ENCODE measurements around the gene PRR5.
"Not testable (repeated sequence)": the region's sequence is repeated elsewhere in the genome, so short reads cannot be mapped to it uniquely, and the experiment has no call there.

PRR5 gene

GRCh38 chr22:44676066-44676440, 26.0 kb upstream of the PRR5 start:
- not testable (repeated sequence) for DNase-seq

GRCh38 chr22:44676441-44677352, 25.3 kb upstream of the PRR5 start:
- DNase-seq, result peak; percentile 98

DNA sequence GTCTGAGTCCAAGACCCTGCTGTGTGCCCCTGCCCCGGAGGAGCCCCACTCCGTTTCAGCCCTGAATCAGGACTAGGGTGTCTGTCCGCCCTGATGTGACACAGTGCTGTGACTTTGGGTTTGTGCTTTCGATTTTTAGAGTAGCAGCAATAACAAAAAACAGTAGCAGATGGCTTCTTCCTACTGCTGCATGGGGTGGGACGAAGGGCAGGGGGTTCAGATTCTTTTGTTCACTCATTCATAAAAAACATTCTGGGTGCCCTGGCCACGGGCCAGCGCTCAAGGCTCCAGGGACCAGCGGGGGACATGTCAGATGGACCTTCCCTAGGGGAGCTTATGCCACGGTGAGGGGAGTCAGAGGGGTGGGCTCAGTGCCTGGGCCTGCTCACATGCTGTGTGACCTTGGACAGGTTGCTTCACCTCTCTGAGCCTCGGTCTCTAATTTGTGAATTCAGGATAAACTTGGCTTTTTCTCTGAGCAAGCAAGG, 24.6 kb upstream of the PRR5 start:
- no peak for DNase-seq

DNA sequence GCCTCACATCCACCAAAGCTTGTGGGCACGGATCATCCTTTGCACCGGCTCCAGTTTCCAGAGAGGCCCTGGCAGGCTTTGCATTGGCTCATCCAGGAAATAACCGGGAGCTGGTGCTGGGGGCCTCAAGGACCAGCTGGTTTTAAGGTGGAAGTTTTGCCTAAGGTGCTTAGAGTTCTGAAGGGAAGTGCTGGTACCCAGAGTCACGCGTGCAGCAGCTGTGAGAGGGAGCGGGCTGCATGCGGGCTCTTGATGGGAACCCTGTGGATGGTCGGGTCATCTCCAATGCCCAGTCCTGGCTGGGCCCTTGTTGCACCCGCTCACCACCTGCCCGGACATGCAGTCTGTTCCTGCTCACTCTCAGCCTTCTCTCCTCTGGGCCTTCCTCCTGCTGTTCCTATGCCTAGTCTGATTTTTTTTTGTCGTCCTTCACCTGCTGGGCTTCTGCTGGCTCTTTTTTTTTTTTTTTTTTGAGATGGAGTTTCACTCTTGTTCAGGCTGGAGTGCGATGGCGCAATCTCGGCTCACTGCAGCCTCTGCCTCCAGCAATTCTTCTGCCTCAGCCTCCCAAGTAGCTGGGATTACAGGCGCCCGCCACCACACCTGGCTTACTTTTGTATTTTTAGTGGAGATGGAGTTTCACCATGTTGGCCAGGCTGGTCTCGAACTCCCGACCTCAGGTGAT, 24.0 kb upstream of the PRR5 start:
- no peak for DNase-seq

GRCh38 chr22:44678556-44679305, 23.3 kb upstream of the PRR5 start:
- no peak for DNase-seq

GRCh38 chr22:44679306-44679647, 22.7 kb upstream of the PRR5 start:
- not testable (repeated sequence) for DNase-seq

- no peak for DNase-seq
Measured at GRCh38 chr22:44680058-44680457, 21.9 kb upstream of the PRR5 start.

DNA sequence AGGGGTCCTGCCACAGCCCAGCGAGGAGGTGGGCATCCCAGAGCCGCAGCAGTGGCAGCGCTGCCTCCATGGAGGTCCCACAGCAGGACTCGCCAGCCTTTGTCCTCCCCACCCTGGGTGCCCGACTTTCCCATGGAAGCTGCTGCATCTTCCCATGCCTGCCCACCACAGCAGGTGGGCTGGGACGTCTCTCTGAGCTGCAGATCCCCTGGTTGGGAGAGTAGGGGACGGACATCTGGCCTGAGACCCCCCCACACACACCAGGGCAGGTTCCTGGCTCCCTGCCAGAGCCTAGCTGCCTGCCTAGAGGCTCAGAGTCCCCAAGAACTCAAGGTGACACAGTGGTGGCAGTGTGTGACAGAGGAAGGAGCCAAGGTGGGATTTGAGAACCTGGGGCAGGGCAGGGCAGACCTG, 21.5 kb upstream of the PRR5 start:
- DNase-seq, result no peak

GRCh38 chr22:44682556-44683168, 19.3 kb upstream of the PRR5 start:
- DNase-seq, result no peak

DNA sequence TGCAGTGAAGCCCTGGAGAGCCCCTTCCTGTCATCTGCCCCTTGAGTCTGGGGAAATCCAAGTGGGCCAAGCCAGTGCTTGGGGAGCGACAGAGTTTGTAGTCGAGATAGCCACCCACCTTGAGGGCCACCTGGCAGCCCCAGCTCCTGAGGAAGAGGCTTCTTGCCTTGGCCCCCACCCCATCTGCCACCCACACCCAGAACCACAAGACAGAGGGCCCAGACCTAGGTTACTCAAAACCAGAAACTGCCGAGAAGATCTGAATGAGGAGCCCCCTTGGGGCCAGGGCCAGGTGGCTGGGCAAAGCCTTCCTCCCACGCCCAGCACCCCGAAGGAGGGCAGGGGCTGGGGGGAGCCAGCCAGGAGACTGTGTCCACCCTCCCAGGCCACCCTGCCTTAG, 18.8 kb upstream of the PRR5 start:
- no peak for DNase-seq

DNA sequence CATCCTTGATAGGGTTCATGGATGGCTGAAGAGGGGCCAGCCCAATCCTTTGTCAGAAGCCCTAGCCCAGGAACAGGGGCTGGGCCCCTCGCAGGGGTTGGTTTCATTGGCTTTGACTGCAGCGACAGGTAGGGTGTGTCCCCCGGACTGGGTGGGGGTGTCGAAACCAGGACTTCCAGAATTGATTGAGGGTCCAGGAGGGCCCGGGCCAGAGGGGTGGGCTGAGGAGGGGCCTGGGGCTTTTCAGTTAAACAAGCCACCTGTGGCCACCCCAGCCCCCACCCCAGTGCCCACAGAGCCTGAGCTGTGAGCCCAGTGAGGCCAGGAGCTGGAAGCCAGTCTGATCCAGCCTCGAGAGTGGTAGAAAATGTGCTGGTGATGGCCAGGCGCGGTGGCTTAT, 18.1 kb upstream of the PRR5 start:
- no peak for DNase-seq

DNA sequence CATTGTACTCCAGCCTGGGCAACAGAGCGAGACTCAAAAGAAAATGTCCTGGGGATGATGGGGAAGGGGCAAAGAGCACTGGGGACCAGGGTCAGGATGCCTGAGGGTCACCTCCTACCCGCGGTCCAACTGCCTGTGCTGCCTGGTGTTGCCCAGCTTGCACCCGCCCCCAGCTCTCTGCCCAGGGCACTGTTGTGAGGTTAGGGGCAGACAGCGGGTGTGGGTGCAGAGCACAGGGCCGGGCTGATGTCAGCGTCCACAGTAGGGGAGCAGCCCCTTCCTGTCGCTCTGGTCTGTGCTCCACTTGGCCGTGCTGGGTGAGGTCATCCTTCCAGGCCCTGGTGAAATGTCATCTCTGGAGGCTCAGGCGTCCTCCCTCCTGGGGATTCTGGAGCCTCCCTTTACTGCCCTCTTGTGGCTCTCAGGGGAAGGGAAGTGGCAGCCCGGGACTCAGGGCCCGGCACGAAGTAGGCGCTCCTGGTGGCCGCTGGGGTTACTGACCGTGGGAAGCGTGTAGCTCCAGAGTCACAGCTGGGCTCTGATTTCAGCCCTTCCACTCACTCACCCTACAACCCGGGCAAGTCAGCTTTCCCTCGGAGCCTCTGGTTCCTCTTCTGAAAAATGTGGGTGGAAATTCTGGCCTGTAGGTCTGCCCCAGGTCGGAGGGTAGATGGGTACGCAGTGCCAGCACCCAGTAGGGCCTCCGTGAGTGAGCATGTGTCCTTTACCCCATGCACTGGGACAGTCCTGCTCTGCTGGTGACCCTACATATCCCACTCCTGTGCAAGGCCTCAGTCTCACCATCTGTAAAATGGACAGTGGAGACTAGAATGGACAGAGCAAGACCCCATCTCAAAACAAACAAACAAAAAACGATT, 17.3 kb upstream of the PRR5 start:
- peak; percentile 96 for DNase-seq

DNA sequence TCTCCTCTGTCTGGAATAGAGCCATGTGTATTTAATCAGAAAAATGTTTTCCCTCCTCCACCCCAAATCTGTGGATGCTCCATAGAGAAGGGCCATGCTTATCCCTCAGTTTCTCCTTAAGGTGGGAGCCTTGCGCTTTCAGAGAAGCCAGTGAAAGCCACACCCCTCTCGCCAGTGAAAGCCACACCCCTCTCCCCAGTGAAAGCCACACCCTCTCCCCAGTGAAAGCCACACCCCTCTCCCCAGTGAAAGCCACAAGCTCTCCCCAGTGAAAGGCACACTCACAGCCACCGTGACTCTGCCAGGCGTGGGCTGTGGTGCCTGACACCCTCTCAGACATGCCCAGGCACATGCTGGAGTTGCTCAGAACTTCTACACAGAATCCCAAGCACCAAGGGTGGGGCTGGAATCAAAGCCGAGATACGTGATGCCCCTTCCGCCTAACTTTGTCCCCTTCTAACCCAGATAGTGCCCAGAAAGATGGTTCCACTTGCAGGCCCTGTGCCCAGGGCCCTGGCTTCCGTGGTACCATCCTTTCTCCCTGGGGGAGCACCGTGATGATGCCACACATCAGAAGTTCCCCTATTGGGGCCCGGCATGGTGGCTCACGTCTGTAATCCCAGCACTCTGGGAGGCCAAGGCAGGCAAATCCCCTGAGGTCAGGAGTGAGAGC, 16.5 kb upstream of the PRR5 start:
- peak; percentile 91 for DNase-seq

DNA sequence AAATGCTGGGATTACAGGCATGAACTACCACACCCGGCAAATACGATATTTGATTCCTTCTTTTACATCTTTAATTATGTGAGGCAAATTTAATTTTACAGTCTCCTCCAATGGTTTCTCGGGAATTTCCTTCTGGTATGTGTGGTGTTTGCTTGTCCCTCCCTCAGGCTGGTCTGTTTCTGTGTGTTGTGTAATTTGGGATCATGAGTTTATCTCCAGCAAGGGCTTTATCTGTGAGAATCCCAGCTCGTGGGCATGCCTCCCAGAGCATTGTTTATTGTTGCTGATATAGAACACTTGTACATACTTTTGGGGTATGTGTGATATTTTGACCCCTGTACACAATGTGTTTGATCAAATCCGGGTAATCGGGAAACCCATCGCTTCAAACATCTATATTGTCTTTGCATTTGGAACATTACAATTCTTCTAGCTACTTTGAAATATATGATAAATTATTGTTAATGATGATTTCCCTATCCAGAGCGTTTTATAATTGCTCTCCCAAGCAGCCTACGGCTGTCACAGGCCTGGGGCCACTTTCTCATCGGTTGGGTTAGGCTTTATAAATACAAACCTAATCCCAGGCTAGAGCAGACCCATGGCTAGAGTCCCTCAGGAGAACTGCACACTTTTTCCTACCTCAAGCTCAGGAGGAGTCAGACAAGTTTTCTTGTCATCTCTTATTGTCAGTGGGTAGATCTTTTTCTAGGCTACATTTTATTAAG, 15.0 kb upstream of the PRR5 start:
- DNase-seq, result no peak

- DNase-seq, result no peak
Measured at GRCh38 chr22:44689173-44689572, 12.8 kb upstream of the PRR5 start.

- DNase-seq, result no peak
Measured at GRCh38 chr22:44689915-44690524, 12.0 kb upstream of the PRR5 start.

- DNase-seq, result no peak
Measured at GRCh38 chr22:44691796-44692661, 10.0 kb upstream of the PRR5 start.

GRCh38 chr22:44692662-44693007, 9.4 kb upstream of the PRR5 start:
- no peak for DNase-seq

DNA sequence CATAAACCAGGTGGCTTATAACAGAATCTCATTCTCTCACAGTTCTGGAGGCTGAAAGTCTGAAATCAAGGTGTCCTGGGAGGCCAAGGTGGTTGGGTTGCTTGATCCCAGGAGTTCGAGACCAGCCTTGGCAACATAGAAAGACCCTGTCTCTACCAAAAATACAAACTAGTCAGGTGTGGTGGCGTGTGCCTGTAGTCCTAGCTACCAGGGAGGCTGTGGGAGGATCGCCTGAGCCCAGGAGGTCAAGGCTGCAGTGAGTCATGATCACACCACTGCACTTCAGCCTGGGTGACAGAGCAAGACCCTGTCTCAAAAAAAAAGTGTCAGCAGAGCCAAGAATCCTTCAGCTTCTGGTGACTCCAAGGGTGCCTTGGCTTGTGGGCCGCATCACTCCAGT, 8.9 kb upstream of the PRR5 start:
- no peak for DNase-seq
